GM19455 (cell line): Measurements from ENCODE around the gene ZNF25.
A peak's percentile ranks its signal among the peaks of the same experiment; 100 is the strongest.
"Not testable (repeated sequence)": the region's sequence is repeated elsewhere in the genome, so short reads cannot be mapped to it uniquely, and the experiment has no call there.

Experiments used
- ATAC-seq: cut with Tn5 transposase; IDR thresholded peaks from one replicate; pipeline ENCODE4 v1.9.1; 2021; ENCODE audit not compliant: unreplicated experiment

ZNF25 gene

GRCh38 chr10:37976091-37976879 lies at the start of gene ZNF25:
Gene ZNF25, minus strand, starts transcription at chr10:37976647. Its CDS starts 4,925 bp downstream, at chr10:37971722.
- ATAC-seq: peak; percentile 96

DNA sequence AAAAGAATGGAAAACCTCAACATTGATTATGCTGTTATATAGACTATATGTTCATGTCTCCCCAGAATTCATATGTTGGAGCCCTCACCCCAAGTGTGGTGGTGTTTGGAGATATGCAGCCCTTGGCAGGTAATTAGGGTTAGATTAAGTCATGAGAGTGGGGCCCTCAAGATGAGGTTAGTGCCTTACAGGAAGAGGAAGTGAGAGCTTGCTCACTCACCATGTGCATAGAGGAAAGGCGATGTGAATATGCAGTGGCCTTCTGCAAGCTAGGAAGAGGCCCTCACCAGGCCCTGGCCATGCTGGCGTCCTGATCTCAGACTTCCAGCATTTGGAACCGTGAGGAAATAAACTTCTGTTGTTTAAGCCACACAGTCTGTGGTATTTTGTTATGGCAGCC lies 48.8 kb upstream of the ZNF25 start:
- peak; percentile 90 for ATAC-seq

DNA sequence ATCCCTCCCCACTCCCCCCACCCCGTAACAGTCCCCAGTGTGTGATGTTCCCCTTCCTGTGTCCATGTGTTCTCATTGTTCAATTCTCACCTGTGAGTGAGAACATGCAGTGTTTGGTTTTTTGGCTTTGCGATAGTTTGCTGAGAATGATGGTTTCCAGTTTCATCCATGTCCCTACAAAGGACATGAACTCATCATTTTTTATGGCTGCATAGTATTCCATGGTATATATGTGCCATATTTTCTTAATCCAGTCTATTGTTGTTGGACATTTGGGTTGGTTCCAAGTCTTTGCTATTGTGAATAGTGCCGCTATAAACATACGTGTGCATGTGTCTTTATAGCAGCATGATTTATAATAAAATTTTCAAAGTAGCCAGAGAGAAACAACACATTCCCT lies 42.7 kb upstream of the ZNF25 start:
- not testable (repeated sequence) for ATAC-seq

- ATAC-seq: no peak
These were observed 39.9 kb upstream of the ZNF25 start for GRCh38 chr10:38016354-38016753.

DNA sequence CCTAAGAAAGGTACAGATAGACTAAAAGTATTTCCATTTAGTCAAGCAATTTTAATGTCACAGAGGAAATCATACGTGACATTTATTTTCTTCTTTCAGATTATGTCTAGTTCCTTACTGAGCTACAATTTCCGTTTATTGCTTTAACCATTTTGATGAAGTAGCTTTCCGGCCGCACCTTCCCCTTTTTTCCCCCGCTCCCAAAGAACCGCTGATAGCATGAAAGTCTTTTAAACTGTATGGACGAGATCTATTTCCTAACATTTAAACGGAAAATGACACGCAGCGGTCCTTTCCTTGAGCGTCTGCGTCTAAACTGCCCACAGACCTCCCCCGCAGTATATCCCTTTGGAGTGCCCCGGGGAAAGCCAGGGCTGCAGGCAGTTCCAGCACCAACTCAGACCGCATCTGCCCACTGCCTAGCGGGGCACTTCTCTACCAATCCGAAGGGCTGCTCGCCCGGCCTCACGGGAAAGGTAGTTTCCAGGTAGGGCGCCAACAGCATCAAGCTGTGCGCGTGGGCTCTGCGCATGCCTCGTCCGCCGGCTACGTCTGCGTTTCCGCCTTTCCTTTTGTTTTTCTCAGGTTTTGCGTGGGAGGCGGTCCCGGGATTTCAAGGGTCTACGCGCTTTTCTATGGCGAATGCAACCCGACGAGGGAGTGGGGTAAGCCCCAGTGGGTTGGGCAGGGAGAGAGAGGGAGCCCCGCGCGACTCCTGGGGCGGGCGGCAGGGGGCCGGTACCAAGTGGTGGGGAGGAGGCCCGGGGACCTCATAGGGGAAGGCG lies 33.9 kb upstream of the ZNF25 start, which contains the start of gene ZNF33A:
ZNF33A (plus strand) TSS at position 557 of the 785 bp plus-strand sequence. CDS start 1,667 bp downstream, outside the sequence.
- peak; percentile 89 for ATAC-seq

- no peak for ATAC-seq
These were observed 31.5 kb upstream of the ZNF25 start for GRCh38 chr10:38007991-38008390.

DNA sequence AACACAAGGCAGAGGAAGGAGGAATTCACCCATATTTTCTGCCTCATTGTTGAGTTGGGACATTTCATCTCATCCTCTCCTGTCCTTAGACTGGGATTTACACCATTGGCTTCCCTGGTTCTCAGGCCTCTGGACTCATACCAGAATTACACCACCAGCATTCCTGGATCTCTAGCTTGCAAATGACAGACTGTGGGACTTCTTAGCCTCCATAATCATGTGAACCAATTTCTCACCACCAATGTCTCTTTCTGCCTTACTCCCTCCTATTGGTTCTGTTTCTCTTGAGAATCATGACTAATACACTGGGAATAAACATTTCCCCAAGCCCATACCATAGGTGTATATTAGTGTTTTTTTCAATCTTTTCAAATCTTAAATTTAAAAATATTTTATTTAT lies 31.1 kb upstream of the ZNF25 start:
- ATAC-seq: no peak

DNA sequence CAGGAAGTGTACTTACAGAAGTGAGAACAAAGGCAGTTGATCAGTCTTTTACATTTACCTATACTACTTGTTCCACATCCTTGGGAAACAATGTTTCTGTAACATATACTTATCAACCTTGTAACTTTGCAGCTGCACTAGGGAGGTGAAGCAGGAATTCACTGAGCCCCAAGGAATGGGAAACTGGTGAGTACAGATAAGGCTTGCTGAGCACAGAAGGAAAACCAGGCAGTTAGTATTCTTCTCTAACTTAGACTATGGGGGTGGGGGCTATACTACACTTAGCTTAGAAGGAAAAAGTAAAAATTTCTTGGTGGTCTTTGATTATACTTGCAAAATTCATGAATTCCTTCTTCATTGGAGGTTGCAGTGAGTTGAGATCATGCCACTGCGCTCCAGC lies 27.1 kb upstream of the ZNF25 start:
- no peak for ATAC-seq

DNA sequence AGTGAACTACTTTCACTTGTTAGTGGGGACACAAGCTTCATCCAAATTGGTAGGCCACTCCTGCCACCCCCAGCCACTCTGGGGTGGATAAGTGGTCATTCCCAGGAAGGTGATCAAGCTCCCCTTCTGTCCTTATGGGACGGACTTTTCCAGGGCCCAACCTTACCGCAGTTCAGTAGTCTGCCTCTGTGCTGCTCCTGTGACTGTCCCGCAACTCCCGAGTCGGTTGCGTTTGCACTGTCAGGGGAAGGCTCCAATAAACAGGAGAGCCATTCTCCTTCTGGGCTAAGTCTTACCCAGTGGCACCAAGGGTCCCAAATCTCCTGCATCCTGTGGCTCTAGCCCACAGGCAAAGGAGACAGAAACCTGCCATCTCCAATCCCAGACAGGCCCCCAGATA lies 26.6 kb upstream of the ZNF25 start:
- ATAC-seq: no peak

GRCh38 chr10:38000474-38000873 lies 24.0 kb upstream of the ZNF25 start:
- not testable (repeated sequence) for ATAC-seq

DNA sequence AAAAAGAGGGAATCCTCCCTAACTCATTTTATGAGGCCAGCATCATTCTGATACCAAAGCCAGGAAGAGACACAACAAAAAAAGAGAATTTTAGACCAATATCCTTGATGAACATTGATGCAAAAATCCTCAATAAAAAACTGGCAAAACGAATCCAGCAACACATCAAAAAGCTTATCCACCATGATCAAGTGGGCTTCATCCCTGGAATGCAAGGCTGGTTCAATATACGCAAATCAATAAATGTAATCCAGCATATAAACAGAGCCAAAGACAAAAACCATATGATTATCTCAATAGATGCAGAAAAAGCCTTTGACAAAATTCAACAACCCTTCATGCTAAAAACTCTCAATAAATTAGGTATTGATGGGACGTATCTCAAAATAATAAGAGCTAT lies 22.5 kb upstream of the ZNF25 start:
- ATAC-seq: not testable (repeated sequence)

DNA sequence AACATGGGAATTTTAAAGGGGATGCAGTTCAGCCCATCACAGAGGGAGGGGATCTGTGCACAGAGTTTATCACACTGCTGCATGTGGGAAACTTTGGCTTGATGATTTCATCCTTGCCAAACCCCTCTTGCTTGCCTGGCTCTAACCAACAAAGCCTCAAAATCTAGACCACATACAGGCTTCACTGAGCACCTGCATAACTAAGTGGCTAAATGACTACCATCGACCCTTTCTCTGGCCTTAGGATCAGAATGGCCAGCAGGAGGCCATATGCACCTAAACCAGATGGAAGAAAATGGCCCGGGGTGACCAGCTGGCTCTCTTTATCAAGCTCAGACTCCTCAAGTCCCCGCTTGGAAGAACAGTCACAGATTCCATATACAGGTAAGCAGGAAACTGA lies 15.6 kb upstream of the ZNF25 start:
- ATAC-seq: no peak

- no peak for ATAC-seq
These were observed 15.2 kb upstream of the ZNF25 start for GRCh38 chr10:37991655-37992054.

DNA sequence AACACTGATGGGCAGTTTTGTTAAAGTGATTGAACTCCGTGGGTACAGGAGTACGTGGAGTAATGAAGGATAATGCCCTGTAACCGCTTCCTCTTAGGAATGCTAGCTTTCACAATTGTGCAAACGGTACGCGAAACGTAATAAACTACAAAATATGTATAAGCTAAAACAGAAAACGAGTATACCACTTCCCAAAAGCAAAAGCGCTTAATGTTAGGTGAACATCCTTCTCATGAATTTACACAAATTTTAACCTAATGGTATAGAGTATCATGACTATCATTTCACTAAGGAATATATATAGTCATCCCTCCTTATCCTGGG lies 395 bp upstream of the ZNF25 start:
- no peak for ATAC-seq

DNA sequence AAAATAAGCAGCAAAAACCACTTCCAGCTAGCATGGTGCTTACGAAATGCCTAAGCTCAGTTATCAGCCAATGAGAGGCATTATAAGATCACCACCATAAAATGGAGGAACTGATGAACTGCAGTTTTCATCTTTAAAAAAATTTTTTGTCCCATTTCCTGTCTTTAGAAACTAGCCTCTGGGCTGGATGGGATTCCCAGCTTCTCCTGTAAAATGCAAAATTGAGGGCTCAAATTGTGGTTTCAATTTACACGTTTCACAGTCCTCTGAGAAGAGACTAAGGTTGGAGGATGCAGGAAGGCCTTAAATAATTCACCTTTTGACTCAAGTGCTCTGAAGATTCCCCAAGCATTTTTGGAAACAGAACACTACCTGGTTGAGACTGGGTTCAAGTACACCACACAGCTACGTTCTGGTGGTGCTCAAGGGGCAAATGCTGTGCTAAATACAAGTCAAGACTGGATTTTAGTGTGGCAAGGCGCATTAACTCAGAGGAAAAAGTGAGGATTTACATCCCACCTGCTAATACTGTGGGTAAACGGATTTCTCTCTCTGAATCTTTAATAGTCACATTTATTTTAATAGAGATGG lies 951 bp downstream of the ZNF25 start:
- ATAC-seq: no peak

DNA sequence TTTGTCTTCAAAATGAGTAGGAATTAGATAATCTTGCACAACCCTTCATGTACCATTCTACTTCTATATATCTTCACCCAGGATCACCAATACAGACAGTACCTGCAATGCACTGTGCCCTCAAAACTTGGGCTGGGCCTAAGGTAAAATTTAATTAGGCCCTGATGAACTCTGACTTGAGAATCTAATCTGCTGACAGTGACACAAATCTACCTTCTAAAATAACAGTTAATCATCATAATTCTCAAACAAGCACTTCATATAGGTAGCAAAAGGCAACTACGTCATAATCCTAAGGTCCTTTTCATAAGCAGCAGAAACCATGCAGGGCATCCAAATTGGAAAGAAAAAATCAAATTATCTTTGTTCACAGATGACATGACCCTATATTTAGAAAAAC lies 4.1 kb downstream of the ZNF25 start:
- no peak for ATAC-seq

- no peak for ATAC-seq
These were observed 11.4 kb downstream of the ZNF25 start for GRCh38 chr10:37965006-37965405.

GRCh38 chr10:37960591-37961137 lies 15.8 kb downstream of the ZNF25 start:
- no peak for ATAC-seq

DNA sequence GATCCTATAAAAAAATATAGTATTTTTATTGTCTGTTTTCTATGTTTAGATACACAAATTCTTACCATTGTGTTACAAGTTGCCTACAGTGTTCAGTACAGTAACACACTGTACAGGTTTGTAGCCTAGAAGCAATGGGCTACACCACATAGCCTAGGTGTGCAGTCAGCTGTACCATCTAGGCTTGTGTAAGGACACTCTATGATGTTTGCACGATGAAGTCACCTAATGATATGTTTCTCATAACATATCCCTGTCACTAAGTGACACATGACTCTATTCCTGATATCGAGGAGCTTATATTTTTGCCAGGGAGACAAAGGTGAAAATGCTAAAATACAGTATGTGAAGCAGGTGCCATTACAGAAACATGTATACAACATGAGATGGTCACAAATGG lies 18.6 kb downstream of the ZNF25 start:
- ATAC-seq: no peak

DNA sequence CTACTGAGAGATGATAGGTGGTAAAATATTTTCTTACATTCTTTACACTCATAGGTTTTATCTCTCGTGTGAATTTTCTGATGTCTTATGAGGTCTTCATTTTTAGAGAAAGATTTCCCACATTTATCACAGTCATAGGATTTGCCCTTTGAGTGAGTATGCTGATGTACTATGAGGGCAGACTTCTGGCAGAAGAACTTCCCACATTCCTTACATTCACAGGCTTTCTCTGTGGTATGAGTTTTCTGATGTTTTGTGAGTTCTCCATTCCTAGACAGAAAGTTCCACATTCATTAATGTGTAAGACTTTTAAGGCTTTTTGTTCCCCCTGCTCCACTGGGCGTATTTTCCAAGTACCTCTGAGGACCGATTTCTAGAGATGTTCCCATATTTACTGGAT lies 23.5 kb downstream of the ZNF25 start:
- no peak for ATAC-seq

GRCh38 chr10:37952043-37952755 lies 24.2 kb downstream of the ZNF25 start:
- no peak for ATAC-seq
